Spleen (tissue), 11 donors: ENCODE measurements around the gene EXOC3. TPM values are rescaled to one million over a fixed set of nuclear protein-coding genes. Genes with fewer than 3 reads are reported as not detected.

Experiments used
- DNase-seq: peaks from one replicate; pipeline ENCODE4 v3.0.0-alpha.2; 2020
- H3K27ac ChIP-seq, 8 donors: fragments of 200-600 bp; sonication (generic) in 7 of 8; 1 replicate in 4 of 8; 2 replicates in 4 of 8; pipeline versions ENCODE4 v1.5.0 to v1.8.0; 2016 to 2021; ENCODE audit warnings: inconsistent platforms in 4 of 8, mild to moderate bottlenecking in 4 of 8, moderate library complexity in 1 of 8
- H3K27me3 ChIP-seq, 7 donors: fragments of 200-600 bp; sonication (generic) in 6 of 7; replicated peaks in 1 of 7; 1 replicate in 4 of 7; 2 replicates in 3 of 7; pipeline versions ENCODE4 v1.5.0 to v1.8.0; 2016 to 2021; ENCODE audit warnings: inconsistent platforms in 3 of 7, mild to moderate bottlenecking in 1 of 7
- H3K36me3 ChIP-seq, 6 donors: fragments of 200-600 bp; sonication (generic) in 5 of 6; 1 replicate in 4 of 6; 2 replicates in 2 of 6; pipeline versions ENCODE4 v1.5.0 to v1.8.0; 2016 to 2021; ENCODE audit warnings: inconsistent platforms in 2 of 6
- H3K4me1 ChIP-seq, 6 donors: fragments of 200-600 bp; sonication (generic) in 5 of 6; 1 replicate in 3 of 6; 2 replicates in 3 of 6; pipeline versions ENCODE4 v1.5.0 to v1.8.0; 2016 to 2021; ENCODE audit warnings: inconsistent platforms in 3 of 6
- H3K4me3 ChIP-seq, 8 donors: fragments of 200-600 bp; sonication (generic) in 7 of 8; 1 replicate in 4 of 8; 2 replicates in 4 of 8; pipeline versions ENCODE4 v1.5.0 to v1.8.0; 2016 to 2021; ENCODE audit warnings: inconsistent platforms in 4 of 8, mild to moderate bottlenecking in 4 of 8, moderate library complexity in 2 of 8
- H3K9me3 ChIP-seq, 8 donors: fragments of 200-600 bp; sonication (generic) in 7 of 8; 1 replicate in 4 of 8; 2 replicates in 4 of 8; pipeline versions ENCODE4 v1.5.0 to v1.8.0; 2016 to 2021; ENCODE audit warnings: inconsistent platforms in 4 of 8
- POLR2A ChIP-seq, 3 donors: fragments of 450-650 bp; IDR thresholded peaks; one replicate each; pipeline ENCODE4 v1.5.1; 2017; ENCODE audit warnings: antibody characterized with exemption in 3 of 3, mild to moderate bottlenecking in 1 of 3
- POLR2AphosphoS5 ChIP-seq, 3 donors: sonication (generic); formaldehyde crosslinking; IDR thresholded peaks; one replicate each; pipeline ENCODE4 v1.5.1; 2017; ENCODE audit warnings: antibody characterized with exemption in 3 of 3
- WGBS, 5 donors: extraction: QIAGEN DNeasy Blood & Tissue Kit in 3 of 5; methylation state at CpG; one replicate each; pipeline versions ENCODE4 v1.1.5 to v1.1.7; 2013 to 2018; 5-methylcytosine and 5-hydroxymethylcytosine counted together
- intact Hi-C: fragments of 100-400 bp; cut with DNase I; formaldehyde crosslinking; loops from one replicate; pipeline ENCODE4 v1.15.0; 2023; ENCODE audit warnings: low total_unique reads
- polyA plus RNA-seq, 3 donors: library from polyadenylated mRNA; stranded (reverse); fragments of 200-250 nt; gene quantifications; one replicate each; pipeline ENCODE4 v1.2.1, GENCODE V29; 2013
- total RNA-seq, 7 donors: library from RNA; depleted of rRNA in 3 of 7; stranded (reverse); fragments of >200 nt in 3 of 7; fragmentation: NEBNext Ultra II Directional in 4 of 7; extraction: Animal tissue kit (Norgen Biotek cat#: 25700) in 4 of 7; gene quantifications; one replicate each; pipeline versions ENCODE4 v1.1.0 to v1.2.1, GENCODE V29; 2016 to 2021
- TF ChIP-seq, protein P1 (sequence below), 11 experiments: fragments of 200-600 bp in 7 of 11; fragments of 450-650 bp in 4 of 11; sonication (generic) in 4 of 11; IDR thresholded peaks in 8 of 11; conservative IDR thresholded peaks in 3 of 11; 1 replicate in 7 of 11; 2 replicates in 4 of 11; pipeline versions ENCODE4 v1.4.0 to v1.8.0; 2016 to 2021; ENCODE audit warnings: antibody characterized with exemption in 11 of 11, inconsistent platforms in 4 of 11, mild to moderate bottlenecking in 1 of 11
- donor health status: healthy with polysubstance abuse.
- donor health status: DM: no; HTN: no; CAD: no; lungs with moderate emphysema.
- donor health status: DM: no; HTN: no; CAD: no.
- donor health status: Bipolar disorder and iron deficiency.
- donor health status: healthy.
- donor health status: DM: no; HTN: no; CAD: no.
- donor health status: DM: yes; HTN: yes; CAD: no.

Gene EXOC3
- total and polyA plus RNA-seq, 10 donors: 22.7 to 87.0 (median 71.0) TPM

DNA sequence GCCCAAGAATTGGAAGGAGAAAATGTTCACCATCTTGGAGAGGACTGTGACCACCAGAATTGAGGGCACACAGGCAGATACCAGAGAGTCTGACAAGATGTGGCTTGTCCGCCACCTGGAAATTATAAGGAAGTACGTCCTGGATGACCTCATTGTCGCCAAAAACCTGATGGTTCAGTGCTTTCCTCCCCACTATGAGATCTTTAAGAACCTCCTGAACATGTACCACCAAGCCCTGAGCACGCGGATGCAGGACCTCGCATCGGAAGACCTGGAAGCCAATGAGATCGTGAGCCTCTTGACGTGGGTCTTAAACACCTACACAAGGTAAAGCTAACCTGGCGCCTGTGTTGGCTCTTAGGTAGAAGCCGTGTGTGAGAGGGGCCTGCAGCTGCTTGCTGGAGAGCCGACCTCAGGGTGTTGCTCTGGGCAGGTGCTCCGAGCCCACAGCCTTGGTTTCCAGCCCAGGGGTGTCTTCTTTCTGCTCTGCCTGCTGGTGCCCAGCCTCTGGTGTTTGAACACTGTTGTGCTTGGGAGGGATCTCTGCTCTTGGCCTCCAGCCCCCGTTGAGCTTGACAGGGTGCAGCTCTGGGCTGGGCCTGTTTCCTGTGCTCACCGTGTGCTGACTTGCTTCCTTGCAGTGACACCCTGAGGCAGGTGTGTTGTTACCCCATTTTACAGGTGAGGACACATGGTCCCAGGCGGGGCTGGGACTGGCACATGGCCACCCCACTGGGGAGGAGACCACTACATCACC is 10.9 kb downstream of the EXOC3 start:
- Histone ChIP-seq H3K4me3 (no peak overlapping the region), H3K27me3 (no peaks in the 10 kb centered on the region), H3K4me1 (peaks cover 0 to 34% (median under 1%) of the 10 kb centered on the region in 6 donors), H3K9me3 (peaks cover 0 to 27% (median 22%) of the 10 kb centered on the region in 8 donors), H3K36me3 (peaks cover 0 to 100% (median 95%) of the 10 kb centered on the region in 6 donors), H3K27ac (peak overlapping the region in 1 of 8 donors; percentile 19)
- TF ChIP-seq, protein P1, sequence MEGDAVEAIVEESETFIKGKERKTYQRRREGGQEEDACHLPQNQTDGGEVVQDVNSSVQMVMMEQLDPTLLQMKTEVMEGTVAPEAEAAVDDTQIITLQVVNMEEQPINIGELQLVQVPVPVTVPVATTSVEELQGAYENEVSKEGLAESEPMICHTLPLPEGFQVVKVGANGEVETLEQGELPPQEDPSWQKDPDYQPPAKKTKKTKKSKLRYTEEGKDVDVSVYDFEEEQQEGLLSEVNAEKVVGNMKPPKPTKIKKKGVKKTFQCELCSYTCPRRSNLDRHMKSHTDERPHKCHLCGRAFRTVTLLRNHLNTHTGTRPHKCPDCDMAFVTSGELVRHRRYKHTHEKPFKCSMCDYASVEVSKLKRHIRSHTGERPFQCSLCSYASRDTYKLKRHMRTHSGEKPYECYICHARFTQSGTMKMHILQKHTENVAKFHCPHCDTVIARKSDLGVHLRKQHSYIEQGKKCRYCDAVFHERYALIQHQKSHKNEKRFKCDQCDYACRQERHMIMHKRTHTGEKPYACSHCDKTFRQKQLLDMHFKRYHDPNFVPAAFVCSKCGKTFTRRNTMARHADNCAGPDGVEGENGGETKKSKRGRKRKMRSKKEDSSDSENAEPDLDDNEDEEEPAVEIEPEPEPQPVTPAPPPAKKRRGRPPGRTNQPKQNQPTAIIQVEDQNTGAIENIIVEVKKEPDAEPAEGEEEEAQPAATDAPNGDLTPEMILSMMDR (IDR thresholded peaks at IDR 0.05 in 8 of 11, conservative IDR thresholded peaks at IDR 0.05 in 3 of 11): no peak
- no peak for TF ChIP-seq POLR2A (IDR thresholded peaks at IDR 0.05)
- peak in 1 of 3 donors; percentile 7 for TF ChIP-seq POLR2AphosphoS5 (IDR thresholded peaks at IDR 0.05)
- peak; percentile 67 for DNase-seq
- 88 to 95% (median 92%) methylated on average over 16 of the region's 16 CpGs for WGBS, 5 donors
- intact Hi-C loops: no loop called here

DNA sequence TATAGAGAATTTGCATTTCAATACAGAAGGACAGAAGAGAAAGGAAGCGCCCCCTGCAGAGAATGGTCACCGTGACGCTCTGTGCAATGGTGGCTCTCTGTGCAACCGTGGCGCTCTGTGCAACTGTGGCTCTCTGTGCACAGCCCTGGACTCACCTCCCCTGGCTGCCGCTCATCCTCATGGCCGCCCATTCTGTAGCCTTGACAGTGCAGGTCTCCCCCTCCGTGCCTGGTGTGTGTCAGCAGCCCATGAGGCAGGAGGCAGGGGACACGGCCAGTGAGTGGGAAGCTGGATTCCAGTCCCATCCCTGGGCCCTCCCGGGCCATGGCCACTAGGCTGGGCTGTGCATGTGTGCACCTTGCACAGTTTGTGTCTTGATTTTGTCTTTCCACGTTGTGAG is 12.0 kb downstream of the EXOC3 start:
- Histone ChIP-seq H3K27ac (no peak overlapping the region), H3K4me3 (no peak overlapping the region), H3K27me3 (no peaks in the 10 kb centered on the region), H3K9me3 (peaks cover 0 to 27% (median 22%) of the 10 kb centered on the region in 8 donors), H3K36me3 (peaks cover 0 to 100% (median 95%) of the 10 kb centered on the region in 6 donors), H3K4me1 (peaks cover 0 to 29% (median 0%) of the 10 kb centered on the region in 6 donors)
- intact Hi-C loops: no loop called here
- WGBS, 5 donors: 83 to 95% (median 91%) methylated on average over 8 to 11 of the region's 11 CpGs
- TF ChIP-seq POLR2A (IDR thresholded peaks at IDR 0.05): no peak
- TF ChIP-seq, protein P1 (IDR thresholded peaks at IDR 0.05 in 8 of 11, conservative IDR thresholded peaks at IDR 0.05 in 3 of 11): no peak
- no peak for TF ChIP-seq POLR2AphosphoS5 (IDR thresholded peaks at IDR 0.05)
- DNase-seq: peak; percentile 65

DNA sequence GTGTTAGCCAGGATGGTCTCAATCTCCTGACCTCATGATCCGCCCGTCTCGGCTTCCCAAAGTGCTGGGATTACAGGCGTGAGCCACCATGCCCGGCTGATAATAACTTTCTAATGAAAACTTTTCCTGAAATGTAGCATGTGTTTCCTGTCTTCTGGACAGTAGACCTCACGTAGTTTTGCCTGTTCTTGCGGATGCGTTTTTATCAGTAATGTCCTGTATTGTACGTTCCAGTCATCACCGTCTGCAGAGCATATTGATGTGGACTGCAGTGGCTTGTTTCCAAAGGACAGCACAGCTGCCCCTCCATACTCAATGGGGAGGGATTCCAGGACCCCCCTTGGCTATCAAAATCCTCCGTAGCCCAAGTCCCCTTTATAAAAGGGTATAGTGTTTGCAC is 12.8 kb downstream of the EXOC3 start:
- H3K36me3 ChIP-seq: peaks cover 0 to 100% (median 93%) of the 10 kb centered on the region in 6 donors
- no peak overlapping the region for H3K27ac ChIP-seq
- peaks cover 0 to 23% (median 21%) of the 10 kb centered on the region in 8 donors for H3K9me3 ChIP-seq
- DNase-seq: no peak
- H3K4me3 ChIP-seq: no peak overlapping the region
- no peaks in the 10 kb centered on the region for H3K27me3 ChIP-seq
- 89 to 92% (median 90%) methylated on average over 11 of the region's 11 CpGs for WGBS, 5 donors
- TF ChIP-seq, protein P1 (IDR thresholded peaks at IDR 0.05 in 8 of 11, conservative IDR thresholded peaks at IDR 0.05 in 3 of 11): no peak
- TF ChIP-seq POLR2A (IDR thresholded peaks at IDR 0.05): no peak
- no peak for TF ChIP-seq POLR2AphosphoS5 (IDR thresholded peaks at IDR 0.05)
- intact Hi-C loops: no loop called here
- peaks cover 0 to 29% (median 0%) of the 10 kb centered on the region in 6 donors for H3K4me1 ChIP-seq
